Kidney epithelial cell (primary cell): ENCODE measurements around the gene ROS1. TPM values are rescaled to one million over a fixed set of nuclear protein-coding genes. Genes with fewer than 3 reads are reported as not detected.

Experiments used
- DNase-seq: peaks from one replicate; pipeline ENCODE4 v3.0.0-alpha.2; 2010; ENCODE audit warnings: low read depth
- H3K27me3 ChIP-seq: 2 replicates; pipeline ENCODE4 v1.6.0; 2011; ENCODE audit warnings: low read length; ENCODE audit not compliant: control insufficient read depth, insufficient read depth
- H3K36me3 ChIP-seq: 2 replicates; pipeline ENCODE4 v1.5.1; 2011; ENCODE audit warnings: low read length; ENCODE audit not compliant: control insufficient read depth, insufficient read depth
- H3K4me3 ChIP-seq: 2 replicates; pipeline ENCODE4 v1.5.1; 2011; ENCODE audit warnings: low read depth, mild to moderate bottlenecking, control low read depth, low read length
- CTCF ChIP-seq: IDR thresholded peaks from 2 replicates; pipeline ENCODE4 v1.5.1; 2011; ENCODE audit warnings: mild to moderate bottlenecking, moderate library complexity, low read length, control low read depth, inconsistent platforms; ENCODE audit not compliant: insufficient read depth, poor library complexity, severe bottlenecking
- total RNA-seq: library from RNA; depleted of rRNA; stranded (reverse); fragments of >200 nt; gene quantifications from 2 replicates; pipeline ENCODE4 v1.2.3, GENCODE V29; 2015

Gene ROS1
- total RNA-seq, 1 donor from 2014 or later: 0.04 TPM

- no peak for DNase-seq
Measured at GRCh38 chr6:117317261-117317660, 108.5 kb downstream of the ROS1 start.

GRCh38 chr6:117311726-117312125, 114.0 kb downstream of the ROS1 start:
- DNase-seq: no peak
- TF ChIP-seq CTCF: no peak
- Histone ChIP-seq H3K4me3 (no peak overlapping the region), H3K36me3 (no peaks in the 10 kb centered on the region), H3K27me3 (no peaks in the 10 kb centered on the region)

More at GRCh38 chr6:117317261-117317660, 108.5 kb downstream of the ROS1 start:
- peak; percentile 39 for TF ChIP-seq CTCF
- H3K4me3 ChIP-seq: no peak overlapping the region
- H3K27me3 ChIP-seq: no peaks in the 10 kb centered on the region
- no peaks in the 10 kb centered on the region for H3K36me3 ChIP-seq

GRCh38 chr6:117311310-117311709, 114.4 kb downstream of the ROS1 start:
- no peak for TF ChIP-seq CTCF
- H3K27me3 ChIP-seq: no peaks in the 10 kb centered on the region
- H3K4me3 ChIP-seq: no peak overlapping the region
- H3K36me3 ChIP-seq: no peaks in the 10 kb centered on the region
- DNase-seq: no peak

GRCh38 chr6:117309611-117310010, 116.1 kb downstream of the ROS1 start:
- no peak for TF ChIP-seq CTCF
- Histone ChIP-seq H3K27me3 (no peaks in the 10 kb centered on the region), H3K4me3 (no peak overlapping the region), H3K36me3 (no peaks in the 10 kb centered on the region)
- no peak for DNase-seq

- DNase-seq: no peak
- TF ChIP-seq CTCF: no peak
- Histone ChIP-seq H3K4me3 (no peak overlapping the region), H3K36me3 (no peaks in the 10 kb centered on the region), H3K27me3 (no peaks in the 10 kb centered on the region)
Measured at GRCh38 chr6:117309069-117309468, 116.7 kb downstream of the ROS1 start.

GRCh38 chr6:117307655-117308054, 118.1 kb downstream of the ROS1 start:
- DNase-seq: no peak
- no peak overlapping the region for H3K4me3 ChIP-seq
- no peak for TF ChIP-seq CTCF

More at GRCh38 chr6:117307655-117308054, 118.1 kb downstream of the ROS1 start:
- no peaks in the 10 kb centered on the region for H3K27me3 ChIP-seq
- H3K36me3 ChIP-seq: no peaks in the 10 kb centered on the region
